Cardiac muscle cell (in vitro differentiated cells and primary cell): Measurements from ENCODE around the gene TMEM165. TPM values are rescaled to one million over a fixed set of nuclear protein-coding genes. Genes with fewer than 3 reads are reported as not detected.
A peak's percentile ranks its signal among the peaks of the same experiment; 100 is the strongest.

Experiments
- DNase-seq, 2 donors: peaks; one replicate each; pipeline versions ENCODE4 v3.0.0 to v3.0.0-alpha.2; 2010 to 2017; ENCODE audit warnings: low read depth in 1 of 2, low spot score in 1 of 2
- H3K27ac ChIP-seq: fragments of 200-600 bp; sonication (generic); 2 replicates; pipeline ENCODE4 v1.5.1; 2016
- H3K27me3 ChIP-seq: fragments of 200-600 bp; sonication (generic); 2 replicates; pipeline ENCODE4 v1.6.0; 2016; ENCODE audit warnings: control low read depth
- H3K36me3 ChIP-seq: fragments of 200-600 bp; sonication (generic); 2 replicates; pipeline ENCODE4 v1.5.1; 2016; ENCODE audit warnings: control low read depth
- H3K4me1 ChIP-seq: fragments of 200-600 bp; sonication (generic); 2 replicates; pipeline ENCODE4 v1.8.1; 2017; ENCODE audit warnings: low read depth, mild to moderate bottlenecking, mixed run types
- H3K4me3 ChIP-seq: fragments of 200-600 bp; sonication (generic); 2 replicates; pipeline ENCODE4 v1.5.1; 2016; ENCODE audit warnings: mild to moderate bottlenecking
- H3K9me3 ChIP-seq: fragments of 200-600 bp; sonication (generic); 2 replicates; pipeline ENCODE4 v1.5.1; 2017; ENCODE audit warnings: low read depth, mild to moderate bottlenecking, control low read depth
- CTCF ChIP-seq: IDR thresholded peaks from 2 replicates; pipeline ENCODE4 v1.5.1; 2012; ENCODE audit warnings: low read depth, mild to moderate bottlenecking, low read length
- polyA plus RNA-seq: library from polyadenylated mRNA; unstranded; fragments of >200 nt; fragmentation: Nextera tagmentation; extraction: Ambion mirVana; gene quantifications from 2 replicates; pipeline ENCODE4 v1.2.1, GENCODE V29; 2016
- total RNA-seq: library from RNA; depleted of rRNA; stranded (reverse); fragments of >200 nt; gene quantifications from 2 replicates; pipeline ENCODE4 v1.2.3, GENCODE V29; 2016

Gene TMEM165
- total and polyA plus RNA-seq, 2 experiments from 2014 or later = 107 to 109 TPM

GRCh38 chr4:55446578-55446922 is 50.8 kb downstream of the TMEM165 start:
- no peaks in the 10 kb centered on the region for H3K9me3 ChIP-seq
- H3K27me3 ChIP-seq = no peaks in the 10 kb centered on the region
- H3K4me3 ChIP-seq = no peak overlapping the region
- H3K4me1 ChIP-seq = no peaks in the 10 kb centered on the region
- no peak overlapping the region for H3K27ac ChIP-seq
- DNase-seq = no peak
- TF ChIP-seq CTCF = no peak
- H3K36me3 ChIP-seq = peaks cover 73% of the 10 kb centered on the region

GRCh38 chr4:55447108-55447708 is 51.5 kb downstream of the TMEM165 start:
- no peaks in the 10 kb centered on the region for H3K9me3 ChIP-seq
- no peak overlapping the region for H3K4me3 ChIP-seq
- no peak for TF ChIP-seq CTCF
- peaks cover 73% of the 10 kb centered on the region for H3K36me3 ChIP-seq
- no peak for DNase-seq
- H3K4me1 ChIP-seq = no peaks in the 10 kb centered on the region
- H3K27me3 ChIP-seq = no peaks in the 10 kb centered on the region
- no peak overlapping the region for H3K27ac ChIP-seq

GRCh38 chr4:55447831-55448230 is 52.1 kb downstream of the TMEM165 start:
- Histone ChIP-seq H3K27me3 (no peaks in the 10 kb centered on the region), H3K4me3 (no peak overlapping the region), H3K27ac (no peak overlapping the region), H3K4me1 (no peaks in the 10 kb centered on the region), H3K9me3 (no peaks in the 10 kb centered on the region), H3K36me3 (peaks cover 70% of the 10 kb centered on the region)
- peak in 1 of 2 donors; percentile 62 for DNase-seq
- TF ChIP-seq CTCF = no peak

- no peak overlapping the region for H3K27ac ChIP-seq
- H3K4me1 ChIP-seq = no peaks in the 10 kb centered on the region
- no peak overlapping the region for H3K4me3 ChIP-seq
- no peaks in the 10 kb centered on the region for H3K9me3 ChIP-seq
- H3K36me3 ChIP-seq = peaks cover 68% of the 10 kb centered on the region
- H3K27me3 ChIP-seq = no peaks in the 10 kb centered on the region
- TF ChIP-seq CTCF = no peak
- DNase-seq = no peak
These were observed 54.8 kb downstream of the TMEM165 start for GRCh38 chr4:55450566-55450965.

GRCh38 chr4:55458164-55458563 is 62.4 kb downstream of the TMEM165 start:
- H3K27ac ChIP-seq = no peak overlapping the region
- no peak for TF ChIP-seq CTCF
- DNase-seq = peak in 1 of 2 donors; percentile 41

More at GRCh38 chr4:55458164-55458563, 62.4 kb downstream of the TMEM165 start:
- Histone ChIP-seq H3K4me1 (no peaks in the 10 kb centered on the region), H3K4me3 (no peak overlapping the region), H3K9me3 (no peaks in the 10 kb centered on the region), H3K27me3 (no peaks in the 10 kb centered on the region), H3K36me3 (peaks cover 42% of the 10 kb centered on the region)
